K562 (cell line): Measurements from ENCODE around the gene NINJ1. TPM values are rescaled to one million over a fixed set of nuclear protein-coding genes. Genes with fewer than 3 reads are reported as not detected.

ENCODE experiments used
- CEBPG ChIP-seq, 3 experiments: fragments of 200-800 bp in 1 of 3; sonication (Bioruptor generic) in 1 of 3; sonication (generic) in 1 of 3; formaldehyde crosslinking in 1 of 3; IDR thresholded peaks in 2 of 3; conservative IDR thresholded peaks in 1 of 3; 2 replicates each; pipeline versions ENCODE4 v1.6.1 to v1.8.0; 2016 to 2022; ENCODE audit warnings: missing compliant biosample characterization in 2 of 3, missing genetic modification characterization in 2 of 3, mild to moderate bottlenecking in 1 of 3, missing genetic modification reagents in 1 of 3
- CREB1 ChIP-seq, 2 experiments: sonication (generic) in 1 of 2; formaldehyde crosslinking in 1 of 2; IDR thresholded peaks; 2 replicates each; pipeline versions ENCODE4 v1.6.1 to v1.8.0; 2012 to 2022; ENCODE audit warnings: inconsistent platforms in 1 of 2, mild to moderate bottlenecking in 1 of 2, missing genetic modification reagents in 1 of 2, moderate library complexity in 1 of 2
- DPF2 ChIP-seq: fragments of 450-650 bp; IDR thresholded peaks from 2 replicates; pipeline ENCODE4 v1.6.1; 2016
- ILF3 ChIP-seq: fragments of 450-650 bp; IDR thresholded peaks from 2 replicates; pipeline ENCODE4 v1.6.1; 2018; ENCODE audit warnings: antibody characterized with exemption, mild to moderate bottlenecking, moderate library complexity, borderline replicate concordance
- JUN ChIP-seq, 2 experiments: sonication (generic) in 1 of 2; formaldehyde crosslinking in 1 of 2; IDR thresholded peaks; 2 replicates each; pipeline versions ENCODE4 v1.6.1 to v1.8.0; 2012 to 2022; ENCODE audit warnings: borderline replicate concordance in 2 of 2, mild to moderate bottlenecking in 2 of 2, improper control_type of control experiment in 1 of 2, low read depth in 1 of 2, low read length in 1 of 2, missing genetic modification reagents in 1 of 2
- KDM2B ChIP-seq: fragments of 250-450 bp; sonication (Bioruptor Pico); IDR thresholded peaks from 2 replicates; pipeline ENCODE4 v1.8.0; 2021; ENCODE audit warnings: mild to moderate bottlenecking, moderate library complexity
- KLF6 ChIP-seq: fragments of 250-450 bp; sonication (Bioruptor Pico); IDR thresholded peaks from 2 replicates; pipeline ENCODE4 v1.4.0; 2020; ENCODE audit warnings: mild to moderate bottlenecking, moderate library complexity, borderline replicate concordance
- MYC ChIP-seq, 2 experiments: fragments of 250-450 bp in 1 of 2; sonication (Bioruptor Pico) in 1 of 2; IDR thresholded peaks; 2 replicates each; pipeline versions ENCODE4 v1.5.1 to v1.6.1; 2012 to 2021; ENCODE audit warnings: low read depth in 2 of 2, borderline replicate concordance in 1 of 2, improper control_type of control experiment in 1 of 2, low read length in 1 of 2, mild to moderate bottlenecking in 1 of 2, moderate library complexity in 1 of 2
- NELFE ChIP-seq: IDR thresholded peaks from 2 replicates; pipeline ENCODE4 v1.6.1; 2011; ENCODE audit warnings: mild to moderate bottlenecking; ENCODE audit not compliant: insufficient read depth, insufficient read length
- PCBP2 ChIP-seq: fragments of 200-400 bp; formaldehyde crosslinking; IDR thresholded peaks from 2 replicates; pipeline ENCODE4 v1.6.1; 2018; ENCODE audit warnings: low read length, low read depth, mild to moderate bottlenecking, moderate library complexity; ENCODE audit not compliant: poor library complexity, severe bottlenecking
- PPARD ChIP-seq: fragments of 250-450 bp; sonication (Bioruptor Pico); IDR thresholded peaks from 2 replicates; pipeline ENCODE4 v1.8.0; 2022; ENCODE audit warnings: inconsistent platforms, mild to moderate bottlenecking, moderate library complexity
- SAFB2 ChIP-seq: fragments of 200-400 bp; formaldehyde crosslinking; IDR thresholded peaks from 2 replicates; pipeline ENCODE4 v1.6.1; 2018; ENCODE audit warnings: borderline replicate concordance, low read length, low read depth, moderate library complexity; ENCODE audit not compliant: severe bottlenecking
- SREBF2 ChIP-seq: sonication (generic); formaldehyde crosslinking; IDR thresholded peaks from 2 replicates; pipeline ENCODE4 v1.4.0; 2020; ENCODE audit warnings: mild to moderate bottlenecking, missing genetic modification reagents
- ZNF143 ChIP-seq: sonication (generic); formaldehyde crosslinking; IDR thresholded peaks from 2 replicates; pipeline ENCODE4 v1.9.0; 2022; ENCODE audit warnings: mild to moderate bottlenecking, missing genetic modification reagents
- ZNF3 ChIP-seq: fragments of 250-450 bp; sonication (Bioruptor Pico); IDR thresholded peaks from 2 replicates; pipeline ENCODE4 v1.5.0; 2021; ENCODE audit warnings: mild to moderate bottlenecking, moderate library complexity
- polyA plus RNA-seq, 8 experiments: library from polyadenylated mRNA; depleted of rRNA in 4 of 8; stranded (reverse) in 5 of 8; unstranded in 3 of 8; fragments of >200 nt; fragmentation: Nextera tagmentation in 2 of 8; fragmentation: Illumina TruSeq in 1 of 8; extraction: Ambion mirVana in 2 of 8; extraction: Trizol in 1 of 8; gene quantifications; 2 replicates each; pipeline versions ENCODE4 v1.2.1 to v1.2.3, GENCODE V29; 2011 to 2014; ENCODE audit warnings: inconsistent platforms in 1 of 8, missing spikeins in 1 of 8
- total RNA-seq, 7 experiments: library from RNA; depleted of rRNA in 6 of 7; stranded (reverse); fragments of >200 nt in 6 of 7; fragmentation: Illumina TruSeq in 2 of 7; extraction: Trizol in 2 of 7; gene quantifications; 2 replicates each; pipeline versions ENCODE4 v1.2.1 to v1.2.3, GENCODE V29; 2011 to 2021; ENCODE audit warnings: low replicate concordance in 1 of 7
- TF ChIP-seq, protein P1 (sequence below), 3 experiments: fragments of 200-800 bp in 1 of 3; sonication (Bioruptor generic) in 1 of 3; sonication (generic) in 1 of 3; formaldehyde crosslinking in 1 of 3; IDR thresholded peaks; 2 replicates each; pipeline versions ENCODE4 v1.6.1 to v1.8.0; 2016 to 2022; ENCODE audit warnings: mild to moderate bottlenecking in 2 of 3, missing compliant biosample characterization in 2 of 3, missing genetic modification characterization in 2 of 3, missing genetic modification reagents in 1 of 3
- TF ChIP-seq, protein P2 (sequence below), 2 experiments: fragments of 450-650 bp in 1 of 2; sonication (generic) in 1 of 2; formaldehyde crosslinking; conservative IDR thresholded peaks; 2 replicates each; pipeline versions ENCODE4 v1.4.0 to v1.8.1; 2020 to 2022; ENCODE audit warnings: mild to moderate bottlenecking in 1 of 2, missing genetic modification reagents in 1 of 2
- TF ChIP-seq, protein P3 (sequence below): fragments of 450-650 bp; IDR thresholded peaks from 2 replicates; pipeline ENCODE4 v1.7.0; 2016; ENCODE audit warnings: borderline replicate concordance
- TF ChIP-seq, protein P4 (sequence below): fragments of 450-650 bp; IDR thresholded peaks from 2 replicates; pipeline ENCODE4 v1.6.1; 2016; ENCODE audit warnings: borderline replicate concordance

The NINJ1 gene
- total and polyA plus RNA-seq, 9 of the 15 experiments (the other 6 are each of a cell fraction or from before 2014, with no cell fraction given), result 0.13 to 8.4 (median 4.9) TPM

DNA sequence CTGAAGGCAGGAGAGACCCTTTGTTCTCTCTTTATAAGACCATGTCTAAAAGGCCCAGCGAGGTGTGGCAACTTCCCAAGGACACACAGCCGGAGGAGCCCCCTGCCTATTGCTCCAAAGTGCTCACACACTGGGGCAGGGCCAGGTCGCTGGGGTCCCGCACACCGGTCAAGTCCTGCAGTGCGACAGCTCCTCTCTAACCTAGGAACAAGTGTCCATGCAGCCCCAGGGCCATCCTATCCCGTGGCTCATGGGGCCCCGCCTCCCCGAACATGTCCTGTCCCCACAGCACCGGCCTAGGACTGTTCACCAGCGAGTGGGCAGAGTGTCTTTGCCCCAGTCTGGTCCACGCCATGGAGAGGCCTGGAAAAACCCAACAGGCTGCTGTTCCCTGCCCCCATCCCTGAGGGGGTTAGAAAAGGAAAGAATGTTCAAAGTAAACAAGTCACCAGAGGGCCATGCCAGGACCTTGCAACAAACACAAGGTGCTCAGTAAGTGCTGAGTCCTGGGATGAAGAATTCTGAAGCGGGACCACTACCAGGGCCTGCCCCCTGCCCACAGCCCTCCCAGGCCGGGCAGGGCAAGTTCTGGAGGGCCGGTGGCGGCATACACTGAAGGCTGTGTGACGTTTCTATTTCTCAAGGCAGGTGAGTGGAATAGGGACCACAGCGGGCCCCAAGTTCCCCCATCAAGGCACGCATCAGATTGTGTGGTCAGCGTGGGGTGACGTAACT lies 938 bp downstream of the NINJ1 start (continued):
- TF ChIP-seq CREB1 (IDR thresholded peaks at IDR 0.05) (no peak), CREB1 (CRISPR knock-in tag; IDR thresholded peaks at IDR 0.05) (no peak; the same call in 1 of the 2 replicates), SREBF2 (CRISPR knock-in tag) (no peak), ZNF143 (CRISPR knock-in tag) (no peak), PCBP2 (no peak), ILF3 (no peak), PPARD (CRISPR knock-in tag) (no peak), KDM2B (CRISPR knock-in tag) (no peak), DPF2 (no peak), KLF6 (CRISPR knock-in tag) (no peak), CEBPG (CRISPR knock-in tag; IDR thresholded peaks at IDR 0.05) (peak; percentile 53; the same call in 1 of the 2 replicates), CEBPG (tag; conservative IDR thresholded peaks at IDR 0.05 in 1 of 2, IDR thresholded peaks at IDR 0.05 in 1 of 2) (peak; percentile 76 to 81; a peak in 3 of 4 replicates), JUN (IDR thresholded peaks at IDR 0.05; ENCODE audit: borderline replicate concordance, low read depth, low read length) (peak; percentile 81), JUN (CRISPR knock-in tag; IDR thresholded peaks at IDR 0.05; ENCODE audit: borderline replicate concordance) (no peak), MYC (IDR thresholded peaks at IDR 0.05; ENCODE audit: low read depth, low read length) (no peak), MYC (CRISPR knock-in tag; IDR thresholded peaks at IDR 0.05; ENCODE audit: borderline replicate concordance, low read depth) (no peak), ZNF3 (no peak), NELFE (no peak), SAFB2 (no peak)
- TF ChIP-seq, protein P1, sequence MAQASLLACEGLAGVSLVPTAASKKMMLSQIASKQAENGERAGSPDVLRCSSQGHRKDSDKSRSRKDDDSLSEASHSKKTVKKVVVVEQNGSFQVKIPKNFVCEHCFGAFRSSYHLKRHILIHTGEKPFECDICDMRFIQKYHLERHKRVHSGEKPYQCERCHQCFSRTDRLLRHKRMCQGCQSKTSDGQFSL (CRISPR knock-in tag; IDR thresholded peaks at IDR 0.05), result no peak
- TF ChIP-seq, protein P1 (tag; IDR thresholded peaks at IDR 0.05), result no peak
- TF ChIP-seq, protein P2, sequence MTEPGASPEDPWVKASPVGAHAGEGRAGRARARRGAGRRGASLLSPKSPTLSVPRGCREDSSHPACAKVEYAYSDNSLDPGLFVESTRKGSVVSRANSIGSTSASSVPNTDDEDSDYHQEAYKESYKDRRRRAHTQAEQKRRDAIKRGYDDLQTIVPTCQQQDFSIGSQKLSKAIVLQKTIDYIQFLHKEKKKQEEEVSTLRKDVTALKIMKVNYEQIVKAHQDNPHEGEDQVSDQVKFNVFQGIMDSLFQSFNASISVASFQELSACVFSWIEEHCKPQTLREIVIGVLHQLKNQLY (CRISPR knock-in tag; conservative IDR thresholded peaks at IDR 0.05), result no peak
- TF ChIP-seq, protein P3, sequence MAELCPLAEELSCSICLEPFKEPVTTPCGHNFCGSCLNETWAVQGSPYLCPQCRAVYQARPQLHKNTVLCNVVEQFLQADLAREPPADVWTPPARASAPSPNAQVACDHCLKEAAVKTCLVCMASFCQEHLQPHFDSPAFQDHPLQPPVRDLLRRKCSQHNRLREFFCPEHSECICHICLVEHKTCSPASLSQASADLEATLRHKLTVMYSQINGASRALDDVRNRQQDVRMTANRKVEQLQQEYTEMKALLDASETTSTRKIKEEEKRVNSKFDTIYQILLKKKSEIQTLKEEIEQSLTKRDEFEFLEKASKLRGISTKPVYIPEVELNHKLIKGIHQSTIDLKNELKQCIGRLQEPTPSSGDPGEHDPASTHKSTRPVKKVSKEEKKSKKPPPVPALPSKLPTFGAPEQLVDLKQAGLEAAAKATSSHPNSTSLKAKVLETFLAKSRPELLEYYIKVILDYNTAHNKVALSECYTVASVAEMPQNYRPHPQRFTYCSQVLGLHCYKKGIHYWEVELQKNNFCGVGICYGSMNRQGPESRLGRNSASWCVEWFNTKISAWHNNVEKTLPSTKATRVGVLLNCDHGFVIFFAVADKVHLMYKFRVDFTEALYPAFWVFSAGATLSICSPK, result no peak
- TF ChIP-seq, protein P4, sequence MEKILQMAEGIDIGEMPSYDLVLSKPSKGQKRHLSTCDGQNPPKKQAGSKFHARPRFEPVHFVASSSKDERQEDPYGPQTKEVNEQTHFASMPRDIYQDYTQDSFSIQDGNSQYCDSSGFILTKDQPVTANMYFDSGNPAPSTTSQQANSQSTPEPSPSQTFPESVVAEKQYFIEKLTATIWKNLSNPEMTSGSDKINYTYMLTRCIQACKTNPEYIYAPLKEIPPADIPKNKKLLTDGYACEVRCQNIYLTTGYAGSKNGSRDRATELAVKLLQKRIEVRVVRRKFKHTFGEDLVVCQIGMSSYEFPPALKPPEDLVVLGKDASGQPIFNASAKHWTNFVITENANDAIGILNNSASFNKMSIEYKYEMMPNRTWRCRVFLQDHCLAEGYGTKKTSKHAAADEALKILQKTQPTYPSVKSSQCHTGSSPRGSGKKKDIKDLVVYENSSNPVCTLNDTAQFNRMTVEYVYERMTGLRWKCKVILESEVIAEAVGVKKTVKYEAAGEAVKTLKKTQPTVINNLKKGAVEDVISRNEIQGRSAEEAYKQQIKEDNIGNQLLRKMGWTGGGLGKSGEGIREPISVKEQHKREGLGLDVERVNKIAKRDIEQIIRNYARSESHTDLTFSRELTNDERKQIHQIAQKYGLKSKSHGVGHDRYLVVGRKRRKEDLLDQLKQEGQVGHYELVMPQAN, result no peak
